ENCODE results near the gene MPPED1.

MPPED1 gene

GRCh38 chr22:43555561-43556515 is 144.0 kb downstream of the MPPED1 start:
- TF ChIP-seq Cebpa-rat (IDR thresholded peaks at IDR 0.05): no peak
- Histone ChIP-seq H3K9me3 (replicated peaks in 1 of 11) (peaks cover 10 to 24% (median 15%) of the 10 kb centered on the region in 11 experiments; a peak in 21 of 22 replicates), H3K4me1 (0 out of 20 replicates have a peak, but pooled peaks cover 0 to 1% (median 0%) of the 10 kb centered on the region in 10 experiments), H3K4me2 (no peak overlapping the region), H3K27me3 (no peaks in the 10 kb centered on the region), H3K36me3 (no peaks in the 10 kb centered on the region), H4K20me1 (no peaks in the 10 kb centered on the region), H3K4me3 (no peak overlapping the region), H3K27ac (no peak overlapping the region), H3K9ac (no peak overlapping the region)

Measured in BLaER1 treated with 17β-estradiol and CSF1 and Interleukin-3, amounts not matched to agents 10 nM and 100 nM (cell line).